GM12878 (cell line): ENCODE data around the gene SYT1.

Experiments used
- EZH2 ChIP-seq: IDR thresholded peaks from 2 replicates; pipeline ENCODE4 v1.6.1; 2012; ENCODE audit warnings: low read depth, mild to moderate bottlenecking, control low read depth, inconsistent platforms, low read length, borderline replicate concordance; ENCODE audit not compliant: control insufficient read depth
- HDAC2 ChIP-seq: fragments of 200-600 bp; sonication (generic); IDR thresholded peaks from 2 replicates; pipeline ENCODE4 v1.6.1; 2017
- NRF1 ChIP-seq: conservative IDR thresholded peaks from 2 replicates; pipeline ENCODE4 v1.6.1; 2011; ENCODE audit warnings: mild to moderate bottlenecking, low read depth, low read length, improper control_type of control experiment
- POLR2A ChIP-seq: IDR thresholded peaks from 2 replicates; pipeline ENCODE4 v1.6.1; 2011; ENCODE audit warnings: low read depth, mild to moderate bottlenecking, low read length
- SMC3 ChIP-seq: IDR thresholded peaks from 2 replicates; pipeline ENCODE4 v1.6.1; 2011; ENCODE audit warnings: low read length, improper control_type of control experiment, borderline replicate concordance
- SRF ChIP-seq, 2 experiments: IDR thresholded peaks; 2 replicates each; pipeline ENCODE4 v1.6.1; 2011; ENCODE audit warnings: low read depth in 2 of 2, low read length in 2 of 2, mild to moderate bottlenecking in 1 of 2, moderate library complexity in 1 of 2
- TF ChIP-seq, protein P1 (sequence below), 3 experiments: IDR thresholded peaks in 2 of 3; conservative IDR thresholded peaks in 1 of 3; 2 replicates each; pipeline ENCODE4 v1.5.1; 2011; ENCODE audit warnings: low read depth in 3 of 3, low read length in 3 of 3, mild to moderate bottlenecking in 3 of 3, control low read depth in 2 of 3, moderate library complexity in 2 of 3, inconsistent platforms in 1 of 3, mixed read lengths in 1 of 3; ENCODE audit not compliant: control insufficient read depth in 2 of 3, insufficient read depth in 1 of 3; ENCODE audit errors: extremely low read depth in 1 of 3
- TF ChIP-seq, protein P2 (sequence below): IDR thresholded peaks from 2 replicates; pipeline ENCODE4 v1.6.1; 2012; ENCODE audit warnings: low read depth, low read length, improper control_type of control experiment

DNA sequence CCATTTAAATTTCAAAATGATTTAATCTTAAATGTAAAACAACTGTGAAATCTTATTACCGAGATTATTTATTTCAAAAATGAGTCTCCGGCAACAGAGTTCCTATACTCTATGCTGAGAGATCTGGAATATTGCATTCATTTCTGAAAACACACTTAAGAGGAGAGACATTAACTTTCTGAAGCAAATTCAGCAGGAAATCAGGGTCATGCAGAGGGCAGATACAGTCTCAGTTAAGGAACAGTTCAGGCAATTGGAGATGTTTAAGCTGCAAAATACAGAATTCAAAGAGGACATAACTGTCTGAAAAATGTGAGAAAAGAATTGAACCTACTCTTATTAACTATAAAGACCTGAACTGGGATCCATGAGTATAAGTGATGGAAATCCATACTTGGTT lies 505.4 kb downstream of the SYT1 start:
- TF ChIP-seq SRF (IDR thresholded peaks at IDR 0.05; ENCODE audit: low read depth in 2 of 2, low read length in 2 of 2) (no peak), POLR2A (no peak), SMC3 (no peak), NRF1 (no peak), HDAC2 (no peak), EZH2 (no peak)
- TF ChIP-seq, protein P1, sequence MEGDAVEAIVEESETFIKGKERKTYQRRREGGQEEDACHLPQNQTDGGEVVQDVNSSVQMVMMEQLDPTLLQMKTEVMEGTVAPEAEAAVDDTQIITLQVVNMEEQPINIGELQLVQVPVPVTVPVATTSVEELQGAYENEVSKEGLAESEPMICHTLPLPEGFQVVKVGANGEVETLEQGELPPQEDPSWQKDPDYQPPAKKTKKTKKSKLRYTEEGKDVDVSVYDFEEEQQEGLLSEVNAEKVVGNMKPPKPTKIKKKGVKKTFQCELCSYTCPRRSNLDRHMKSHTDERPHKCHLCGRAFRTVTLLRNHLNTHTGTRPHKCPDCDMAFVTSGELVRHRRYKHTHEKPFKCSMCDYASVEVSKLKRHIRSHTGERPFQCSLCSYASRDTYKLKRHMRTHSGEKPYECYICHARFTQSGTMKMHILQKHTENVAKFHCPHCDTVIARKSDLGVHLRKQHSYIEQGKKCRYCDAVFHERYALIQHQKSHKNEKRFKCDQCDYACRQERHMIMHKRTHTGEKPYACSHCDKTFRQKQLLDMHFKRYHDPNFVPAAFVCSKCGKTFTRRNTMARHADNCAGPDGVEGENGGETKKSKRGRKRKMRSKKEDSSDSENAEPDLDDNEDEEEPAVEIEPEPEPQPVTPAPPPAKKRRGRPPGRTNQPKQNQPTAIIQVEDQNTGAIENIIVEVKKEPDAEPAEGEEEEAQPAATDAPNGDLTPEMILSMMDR (IDR thresholded peaks at IDR 0.05 in 2 of 3, conservative IDR thresholded peaks at IDR 0.05 in 1 of 3; ENCODE audit: control insufficient read depth in 2 of 3, extremely low read depth in 1 of 3, insufficient read depth in 1 of 3, low read depth in 3 of 3, low read length in 3 of 3), result no peak
- TF ChIP-seq, protein P2, sequence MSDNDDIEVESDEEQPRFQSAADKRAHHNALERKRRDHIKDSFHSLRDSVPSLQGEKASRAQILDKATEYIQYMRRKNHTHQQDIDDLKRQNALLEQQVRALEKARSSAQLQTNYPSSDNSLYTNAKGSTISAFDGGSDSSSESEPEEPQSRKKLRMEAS, result no peak
